ENCODE measurements around the gene MRTFA.

DNA sequence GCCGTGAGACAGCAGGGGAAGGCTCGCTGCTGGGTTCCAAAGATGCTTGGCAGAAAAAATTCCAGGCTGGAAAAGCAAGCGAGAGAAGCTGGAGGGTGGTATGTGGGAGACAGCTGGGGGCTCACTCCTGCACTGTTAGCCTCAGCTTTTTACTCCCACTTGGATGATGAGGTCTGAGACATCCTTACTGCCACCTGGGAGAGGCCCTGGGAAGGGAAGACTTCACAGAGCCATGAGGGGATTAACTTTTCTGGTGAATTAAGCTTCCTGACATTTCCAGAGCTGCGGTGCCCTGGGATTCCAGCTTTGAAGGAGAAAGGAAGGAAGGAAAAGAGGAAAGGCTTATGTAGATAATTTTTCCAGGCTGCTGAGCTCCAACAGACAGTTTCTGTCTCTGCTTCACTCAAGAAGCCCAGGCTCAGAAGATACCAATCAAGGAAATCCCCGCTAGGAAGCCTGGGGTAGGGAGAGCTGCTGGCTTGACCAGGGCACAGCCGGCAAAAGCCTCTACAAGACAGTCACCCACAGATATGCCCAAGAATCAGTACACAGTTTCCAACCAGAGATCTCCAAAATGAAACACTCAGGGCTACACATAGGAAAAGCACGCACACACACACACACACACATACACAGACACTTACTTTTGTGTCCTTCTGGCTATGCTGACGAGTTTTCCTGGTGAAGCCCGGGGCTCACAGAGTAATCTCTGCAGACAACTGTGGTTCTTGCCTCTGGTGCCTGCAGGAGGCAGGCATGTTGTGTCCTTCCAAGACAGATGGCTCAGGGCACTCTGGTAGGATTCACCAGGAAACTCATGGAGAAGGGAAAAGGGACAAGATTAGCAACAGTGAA is 43.7 kb upstream of the MRTFA start:
- no peak for TF ChIP-seq POLR2A (IDR thresholded peaks at IDR 0.05)
- TF ChIP-seq, protein P1, sequence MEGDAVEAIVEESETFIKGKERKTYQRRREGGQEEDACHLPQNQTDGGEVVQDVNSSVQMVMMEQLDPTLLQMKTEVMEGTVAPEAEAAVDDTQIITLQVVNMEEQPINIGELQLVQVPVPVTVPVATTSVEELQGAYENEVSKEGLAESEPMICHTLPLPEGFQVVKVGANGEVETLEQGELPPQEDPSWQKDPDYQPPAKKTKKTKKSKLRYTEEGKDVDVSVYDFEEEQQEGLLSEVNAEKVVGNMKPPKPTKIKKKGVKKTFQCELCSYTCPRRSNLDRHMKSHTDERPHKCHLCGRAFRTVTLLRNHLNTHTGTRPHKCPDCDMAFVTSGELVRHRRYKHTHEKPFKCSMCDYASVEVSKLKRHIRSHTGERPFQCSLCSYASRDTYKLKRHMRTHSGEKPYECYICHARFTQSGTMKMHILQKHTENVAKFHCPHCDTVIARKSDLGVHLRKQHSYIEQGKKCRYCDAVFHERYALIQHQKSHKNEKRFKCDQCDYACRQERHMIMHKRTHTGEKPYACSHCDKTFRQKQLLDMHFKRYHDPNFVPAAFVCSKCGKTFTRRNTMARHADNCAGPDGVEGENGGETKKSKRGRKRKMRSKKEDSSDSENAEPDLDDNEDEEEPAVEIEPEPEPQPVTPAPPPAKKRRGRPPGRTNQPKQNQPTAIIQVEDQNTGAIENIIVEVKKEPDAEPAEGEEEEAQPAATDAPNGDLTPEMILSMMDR (IDR thresholded peaks at IDR 0.05) = no peak
